LNCAP (cell line): ENCODE results near the gene HIBADH.

Experiments used
- TF ChIP-seq, protein P1 (sequence below): fragments of 450-650 bp; IDR thresholded peaks from 2 replicates; pipeline ENCODE4 v1.5.1; 2017; ENCODE audit warnings: mild to moderate bottlenecking

HIBADH gene

DNA sequence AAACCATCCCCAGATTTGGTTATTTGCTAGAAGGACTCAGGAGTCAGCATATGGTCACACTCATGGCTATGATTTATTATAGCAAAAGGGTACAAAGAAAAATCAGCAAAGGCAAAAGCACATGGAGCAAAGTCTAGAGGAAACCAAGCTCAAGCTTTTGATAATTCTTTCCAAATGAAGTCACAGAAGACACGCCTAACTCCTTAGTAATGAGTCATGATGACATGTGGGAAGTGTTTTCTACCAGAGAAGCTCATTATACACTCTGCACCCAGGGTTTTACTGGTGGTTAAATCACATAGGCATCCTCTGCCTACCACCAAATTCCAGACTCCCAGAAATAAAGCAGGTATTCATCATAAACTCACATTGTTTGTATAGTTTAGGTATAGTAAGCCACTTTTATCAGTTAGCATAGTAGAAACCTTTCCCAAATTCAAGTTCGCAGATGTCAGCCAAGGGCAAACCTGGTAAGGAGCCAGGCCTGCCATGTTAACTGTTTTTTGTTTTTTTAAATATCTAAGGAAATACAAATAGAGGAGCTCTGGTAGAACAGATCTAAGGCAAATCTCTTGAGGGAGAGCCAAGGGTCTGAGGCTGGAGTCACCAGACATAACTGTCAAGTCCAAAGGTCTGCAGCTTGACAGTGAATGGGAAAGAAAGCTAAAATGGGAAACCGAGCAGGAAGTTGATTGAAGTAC is 15.4 kb upstream of the HIBADH start:
- TF ChIP-seq, protein P1, sequence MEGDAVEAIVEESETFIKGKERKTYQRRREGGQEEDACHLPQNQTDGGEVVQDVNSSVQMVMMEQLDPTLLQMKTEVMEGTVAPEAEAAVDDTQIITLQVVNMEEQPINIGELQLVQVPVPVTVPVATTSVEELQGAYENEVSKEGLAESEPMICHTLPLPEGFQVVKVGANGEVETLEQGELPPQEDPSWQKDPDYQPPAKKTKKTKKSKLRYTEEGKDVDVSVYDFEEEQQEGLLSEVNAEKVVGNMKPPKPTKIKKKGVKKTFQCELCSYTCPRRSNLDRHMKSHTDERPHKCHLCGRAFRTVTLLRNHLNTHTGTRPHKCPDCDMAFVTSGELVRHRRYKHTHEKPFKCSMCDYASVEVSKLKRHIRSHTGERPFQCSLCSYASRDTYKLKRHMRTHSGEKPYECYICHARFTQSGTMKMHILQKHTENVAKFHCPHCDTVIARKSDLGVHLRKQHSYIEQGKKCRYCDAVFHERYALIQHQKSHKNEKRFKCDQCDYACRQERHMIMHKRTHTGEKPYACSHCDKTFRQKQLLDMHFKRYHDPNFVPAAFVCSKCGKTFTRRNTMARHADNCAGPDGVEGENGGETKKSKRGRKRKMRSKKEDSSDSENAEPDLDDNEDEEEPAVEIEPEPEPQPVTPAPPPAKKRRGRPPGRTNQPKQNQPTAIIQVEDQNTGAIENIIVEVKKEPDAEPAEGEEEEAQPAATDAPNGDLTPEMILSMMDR = no peak

DNA sequence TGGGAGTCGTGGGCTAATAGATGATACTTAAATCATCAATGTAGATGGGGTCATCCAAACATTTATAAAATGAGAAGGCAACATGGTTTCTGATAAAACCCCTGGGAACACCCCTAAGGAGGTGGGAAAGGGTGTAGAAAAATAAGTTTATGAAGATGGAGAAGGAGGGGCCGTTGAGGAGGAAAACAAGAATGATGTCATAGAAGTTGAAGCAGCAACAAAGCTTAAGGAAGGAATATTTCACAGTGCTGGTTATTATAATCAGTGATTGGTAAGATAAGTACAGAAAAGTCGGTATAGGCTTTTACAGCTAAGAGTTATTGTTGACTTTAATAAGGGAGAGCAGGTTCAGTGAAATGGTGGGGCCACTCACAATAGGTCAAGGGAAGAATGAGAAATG is 9.0 kb upstream of the HIBADH start:
- TF ChIP-seq, protein P1 = no peak

DNA sequence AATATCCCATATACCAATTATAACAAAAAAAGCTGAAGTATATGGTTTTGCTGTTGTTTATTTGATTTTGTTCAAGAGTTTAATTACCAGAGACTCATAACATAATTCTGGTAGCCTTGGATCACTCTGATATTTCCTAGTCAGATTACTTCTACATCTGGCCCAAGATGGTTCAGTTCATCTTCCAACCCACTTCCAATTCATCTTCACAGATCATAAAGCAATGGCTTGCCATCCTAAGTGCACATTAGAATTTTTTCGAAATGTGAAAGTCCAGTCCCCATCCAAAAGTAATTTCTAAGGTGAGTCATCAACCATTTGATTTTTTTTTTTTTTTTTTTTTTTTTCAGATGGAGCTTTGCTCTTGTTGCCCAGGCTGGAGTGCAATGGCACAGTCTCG is 8.0 kb upstream of the HIBADH start:
- TF ChIP-seq, protein P1 = no peak

DNA sequence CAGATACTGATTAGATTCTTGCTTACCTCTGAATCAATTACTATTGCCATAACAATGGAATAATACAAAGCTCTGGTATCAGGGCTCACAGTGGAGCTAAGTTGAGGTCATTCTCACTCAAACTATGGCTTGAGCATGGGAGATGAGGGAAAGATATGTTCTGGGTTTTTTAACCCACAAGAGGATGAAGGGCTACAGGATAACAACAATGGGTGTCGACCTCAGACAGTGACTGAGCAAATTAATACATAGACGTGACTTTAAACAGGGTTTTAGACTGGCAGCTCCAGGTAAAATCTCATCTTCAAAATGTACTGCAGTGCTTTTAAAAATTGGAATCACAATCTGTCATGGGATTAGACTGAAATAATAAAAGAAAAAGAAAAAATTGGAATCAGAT is 7.5 kb upstream of the HIBADH start:
- TF ChIP-seq, protein P1 = no peak

DNA sequence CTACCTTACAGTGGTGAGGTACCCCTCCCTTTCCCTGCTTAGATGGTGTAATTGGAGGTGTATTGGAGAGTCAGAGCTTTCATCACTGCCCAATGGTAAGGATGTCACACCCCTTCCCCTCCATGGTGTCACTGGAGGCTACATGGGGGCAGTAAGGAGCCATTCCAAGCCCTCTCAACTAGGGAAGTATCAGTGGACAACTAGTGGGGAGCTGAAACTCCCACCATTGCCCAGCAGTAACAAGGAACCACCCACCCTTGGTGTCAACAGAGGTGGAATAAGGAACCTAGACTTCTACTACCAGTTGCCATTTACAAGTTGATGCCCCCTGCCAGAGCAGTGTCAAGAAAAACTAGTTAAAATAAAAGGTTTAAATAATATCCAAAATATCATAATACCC is 2.8 kb upstream of the HIBADH start:
- TF ChIP-seq, protein P1 = no peak

DNA sequence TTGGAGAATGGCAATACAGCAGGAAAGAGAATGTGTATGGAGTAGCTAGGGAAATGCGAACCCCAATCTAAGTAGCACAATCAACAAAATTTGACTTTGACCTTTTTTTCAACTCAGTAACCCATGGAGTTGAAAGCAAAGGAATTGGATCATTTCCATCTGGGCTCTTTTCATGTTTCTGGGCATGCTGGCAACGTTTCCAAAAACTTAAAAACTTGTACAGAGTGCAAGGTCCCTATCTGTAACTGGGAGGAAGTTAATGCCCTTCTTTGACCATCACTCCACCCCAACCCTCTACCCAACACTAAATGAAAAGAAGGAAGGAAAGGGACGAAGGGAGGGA is 1.3 kb upstream of the HIBADH start:
- TF ChIP-seq, protein P1 = no peak

DNA sequence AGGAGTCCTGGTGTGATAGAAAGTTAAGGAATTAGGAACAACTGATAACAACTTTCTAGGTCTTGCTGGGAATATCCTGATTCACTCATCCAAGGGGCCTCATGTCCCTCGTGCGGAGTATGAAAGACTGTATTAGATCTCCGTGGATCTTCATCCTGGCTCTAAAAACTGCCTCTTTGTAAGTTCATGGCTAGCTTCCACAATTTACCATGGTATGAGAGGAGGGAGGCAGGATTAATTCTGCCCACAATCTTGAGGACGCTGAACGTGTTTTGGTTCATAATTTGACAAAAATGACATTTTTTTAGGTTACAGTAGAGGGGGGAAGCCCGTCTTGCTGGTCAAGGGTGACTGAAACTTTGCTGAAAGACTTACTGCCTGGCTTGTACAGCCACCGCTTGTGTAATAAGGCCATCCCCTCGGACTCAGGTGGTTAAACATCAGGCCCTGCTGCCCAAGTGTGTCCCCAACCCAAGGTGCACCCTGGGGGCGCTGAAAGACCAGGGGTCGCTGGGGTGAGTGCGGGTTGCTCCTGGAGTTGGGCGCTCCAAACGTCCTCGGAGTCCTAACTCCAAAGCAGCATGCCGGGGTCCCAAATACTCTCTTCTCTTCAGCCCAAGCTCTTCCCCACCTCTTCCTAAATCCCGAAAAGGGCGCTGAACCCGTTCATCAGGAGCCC is 733 bp downstream of the HIBADH start:
- TF ChIP-seq, protein P1 = no peak
